HCT116 (cell line): ENCODE measurements around the gene RAD21L1.

Experiments used
- CEBPB ChIP-seq: IDR thresholded peaks from 2 replicates; pipeline ENCODE4 v1.6.1; 2012; ENCODE audit warnings: low read depth
- EZH2 ChIP-seq: fragments of 200-600 bp; sonication (generic); IDR thresholded peaks from 2 replicates; pipeline ENCODE4 v1.6.1; 2017; ENCODE audit warnings: antibody characterized with exemption, mixed run types
- EZH2phosphoT487 ChIP-seq: fragments of 200-600 bp; IDR thresholded peaks from 2 replicates; pipeline ENCODE4 v1.6.1; 2018; ENCODE audit warnings: antibody characterized with exemption, borderline replicate concordance
- JUND ChIP-seq: IDR thresholded peaks from 2 replicates; pipeline ENCODE4 v1.6.1; 2012
- POLR2A ChIP-seq: IDR thresholded peaks from 2 replicates; pipeline ENCODE4 v1.7.0; 2011; ENCODE audit warnings: borderline replicate concordance; ENCODE audit not compliant: insufficient read depth, insufficient read length; ENCODE audit errors: extremely low read depth
- POLR2AphosphoS5 ChIP-seq: IDR thresholded peaks from 2 replicates; pipeline ENCODE4 v1.6.1; 2011; ENCODE audit warnings: mild to moderate bottlenecking, low read depth, low read length, moderate library complexity
- TF ChIP-seq, protein P1 (sequence below), 3 experiments: fragments of 200-600 bp in 1 of 3; sonication (generic) in 1 of 3; IDR thresholded peaks in 2 of 3; conservative IDR thresholded peaks in 1 of 3; 2 replicates each; pipeline ENCODE4 v1.5.1; 2012 to 2017; ENCODE audit warnings: low read depth in 2 of 3, low read length in 2 of 3, antibody characterized with exemption in 1 of 3, borderline replicate concordance in 1 of 3, control low read depth in 1 of 3, mild to moderate bottlenecking in 1 of 3, mixed read lengths in 1 of 3, mixed run types in 1 of 3, moderate library complexity in 1 of 3; ENCODE audit not compliant: insufficient read depth in 1 of 3

DNA sequence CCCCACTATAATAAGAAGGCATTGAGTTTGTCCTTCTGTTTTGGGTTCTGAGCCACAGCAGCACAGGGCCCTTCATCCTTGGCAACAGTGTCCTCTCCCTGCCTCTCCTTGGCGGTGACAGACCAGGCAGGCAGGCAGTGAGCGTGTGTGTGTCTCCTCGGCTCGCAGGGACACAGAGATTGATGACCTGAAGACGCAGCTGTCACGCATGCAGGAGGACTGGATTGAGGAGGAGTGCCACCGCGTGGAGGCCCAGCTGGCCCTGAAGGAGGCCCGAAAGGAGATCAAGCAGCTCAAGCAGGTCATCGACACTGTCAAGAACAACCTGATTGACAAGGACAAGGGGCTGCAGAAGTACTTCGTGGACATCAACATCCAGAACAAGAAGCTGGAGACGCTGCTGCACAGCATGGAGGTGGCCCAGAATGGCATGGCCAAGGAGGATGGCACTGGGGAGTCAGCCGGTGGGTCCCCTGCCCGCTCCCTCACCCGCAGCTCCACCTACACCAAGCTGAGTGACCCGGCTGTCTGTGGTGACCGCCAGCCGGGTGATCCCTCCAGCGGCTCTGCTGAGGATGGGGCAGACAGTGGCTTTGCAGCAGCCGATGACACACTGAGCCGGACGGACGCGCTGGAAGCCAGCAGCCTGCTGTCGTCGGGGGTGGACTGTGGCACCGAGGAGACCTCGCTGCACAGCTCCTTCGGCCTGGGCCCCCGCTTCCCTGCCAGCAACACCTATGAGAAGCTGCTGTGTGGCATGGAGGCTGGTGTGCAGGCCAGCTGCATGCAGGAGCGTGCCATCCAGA, 79.1 kb downstream of the RAD21L1 start:
- TF ChIP-seq POLR2AphosphoS5: no peak
- TF ChIP-seq, protein P1, sequence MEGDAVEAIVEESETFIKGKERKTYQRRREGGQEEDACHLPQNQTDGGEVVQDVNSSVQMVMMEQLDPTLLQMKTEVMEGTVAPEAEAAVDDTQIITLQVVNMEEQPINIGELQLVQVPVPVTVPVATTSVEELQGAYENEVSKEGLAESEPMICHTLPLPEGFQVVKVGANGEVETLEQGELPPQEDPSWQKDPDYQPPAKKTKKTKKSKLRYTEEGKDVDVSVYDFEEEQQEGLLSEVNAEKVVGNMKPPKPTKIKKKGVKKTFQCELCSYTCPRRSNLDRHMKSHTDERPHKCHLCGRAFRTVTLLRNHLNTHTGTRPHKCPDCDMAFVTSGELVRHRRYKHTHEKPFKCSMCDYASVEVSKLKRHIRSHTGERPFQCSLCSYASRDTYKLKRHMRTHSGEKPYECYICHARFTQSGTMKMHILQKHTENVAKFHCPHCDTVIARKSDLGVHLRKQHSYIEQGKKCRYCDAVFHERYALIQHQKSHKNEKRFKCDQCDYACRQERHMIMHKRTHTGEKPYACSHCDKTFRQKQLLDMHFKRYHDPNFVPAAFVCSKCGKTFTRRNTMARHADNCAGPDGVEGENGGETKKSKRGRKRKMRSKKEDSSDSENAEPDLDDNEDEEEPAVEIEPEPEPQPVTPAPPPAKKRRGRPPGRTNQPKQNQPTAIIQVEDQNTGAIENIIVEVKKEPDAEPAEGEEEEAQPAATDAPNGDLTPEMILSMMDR (IDR thresholded peaks at IDR 0.05 in 2 of 3, conservative IDR thresholded peaks at IDR 0.05 in 1 of 3; ENCODE audit: borderline replicate concordance in 1 of 3, insufficient read depth in 1 of 3, low read depth in 2 of 3, low read length in 2 of 3): no peak
- TF ChIP-seq POLR2A: no peak
- TF ChIP-seq CEBPB: no peak
- no peak for TF ChIP-seq EZH2phosphoT487
- TF ChIP-seq EZH2: no peak
- TF ChIP-seq JUND: no peak
